Breast epithelium (tissue), 3 donors: ENCODE data around the gene GRIK1.

ENCODE experiments used
- POLR2A ChIP-seq: fragments of 450-650 bp; IDR thresholded peaks from one replicate; pipeline ENCODE4 v1.6.1; 2016; ENCODE audit warnings: antibody characterized with exemption, mild to moderate bottlenecking, moderate library complexity
- POLR2AphosphoS5 ChIP-seq, 3 donors: sonication (generic); formaldehyde crosslinking; IDR thresholded peaks; one replicate each; pipeline ENCODE4 v1.6.1; 2017; ENCODE audit warnings: antibody characterized with exemption in 3 of 3
- TF ChIP-seq, protein P1 (sequence below), 3 donors: fragments of 450-650 bp; IDR thresholded peaks; one replicate each; pipeline ENCODE4 v1.5.1; 2016 to 2017; ENCODE audit warnings: antibody characterized with exemption in 3 of 3, mild to moderate bottlenecking in 3 of 3, moderate library complexity in 3 of 3

DNA sequence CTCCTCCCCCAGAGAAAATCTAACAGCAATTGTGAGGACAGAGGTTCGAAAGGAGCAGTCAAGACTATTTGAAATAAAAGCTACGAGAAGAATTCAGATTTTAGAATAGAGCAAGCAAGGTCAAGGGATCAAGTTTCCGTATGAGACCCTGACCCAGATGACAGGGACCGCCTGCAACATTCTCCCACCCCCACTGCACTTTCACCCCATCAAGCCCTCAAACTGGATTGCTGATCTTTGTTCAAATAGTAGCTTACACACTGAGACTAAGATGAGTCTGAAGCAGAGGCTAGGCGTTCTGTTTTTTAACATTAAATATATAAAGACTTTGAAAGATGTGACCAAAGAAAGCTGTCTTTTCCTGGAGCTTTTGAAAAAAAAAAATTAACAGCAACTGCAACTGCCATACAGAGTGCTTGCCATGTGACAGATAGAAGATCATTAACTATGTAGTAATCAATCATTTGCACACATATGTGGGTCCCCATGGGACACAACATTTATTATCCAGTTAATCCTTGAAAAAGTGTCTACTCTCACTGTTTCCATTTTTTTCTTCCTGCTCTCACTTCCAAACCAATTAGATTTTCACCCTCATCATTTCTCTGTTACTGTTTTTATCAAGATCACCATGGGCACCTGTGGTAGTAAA lies 120.0 kb downstream of the GRIK1 start:
- no peak for TF ChIP-seq POLR2AphosphoS5 (IDR thresholded peaks at IDR 0.05)
- TF ChIP-seq, protein P1, sequence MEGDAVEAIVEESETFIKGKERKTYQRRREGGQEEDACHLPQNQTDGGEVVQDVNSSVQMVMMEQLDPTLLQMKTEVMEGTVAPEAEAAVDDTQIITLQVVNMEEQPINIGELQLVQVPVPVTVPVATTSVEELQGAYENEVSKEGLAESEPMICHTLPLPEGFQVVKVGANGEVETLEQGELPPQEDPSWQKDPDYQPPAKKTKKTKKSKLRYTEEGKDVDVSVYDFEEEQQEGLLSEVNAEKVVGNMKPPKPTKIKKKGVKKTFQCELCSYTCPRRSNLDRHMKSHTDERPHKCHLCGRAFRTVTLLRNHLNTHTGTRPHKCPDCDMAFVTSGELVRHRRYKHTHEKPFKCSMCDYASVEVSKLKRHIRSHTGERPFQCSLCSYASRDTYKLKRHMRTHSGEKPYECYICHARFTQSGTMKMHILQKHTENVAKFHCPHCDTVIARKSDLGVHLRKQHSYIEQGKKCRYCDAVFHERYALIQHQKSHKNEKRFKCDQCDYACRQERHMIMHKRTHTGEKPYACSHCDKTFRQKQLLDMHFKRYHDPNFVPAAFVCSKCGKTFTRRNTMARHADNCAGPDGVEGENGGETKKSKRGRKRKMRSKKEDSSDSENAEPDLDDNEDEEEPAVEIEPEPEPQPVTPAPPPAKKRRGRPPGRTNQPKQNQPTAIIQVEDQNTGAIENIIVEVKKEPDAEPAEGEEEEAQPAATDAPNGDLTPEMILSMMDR (IDR thresholded peaks at IDR 0.05) = no peak
- no peak for TF ChIP-seq POLR2A
